Thymus (tissue), 11 donors: Measurements from ENCODE around the gene CDC73. TPM values are rescaled to one million over a fixed set of nuclear protein-coding genes. Genes with fewer than 3 reads are reported as not detected.
"Not testable (repeated sequence)": the region's sequence is repeated elsewhere in the genome, so short reads cannot be mapped to it uniquely, and the experiment has no call there.

Experiments
- DNase-seq, 9 donors: peaks; one replicate each; pipeline ENCODE4 v3.0.0-alpha.2; 2013; ENCODE audit warnings: low spot score in 9 of 9, low read depth in 6 of 9, missing footprints in 1 of 9
- H3K27ac ChIP-seq, 2 donors: one replicate each; pipeline ENCODE4 v1.5.1; 2013; ENCODE audit warnings: control low read depth in 1 of 2, low read depth in 1 of 2, low read length in 1 of 2, mild to moderate bottlenecking in 1 of 2, moderate library complexity in 1 of 2
- H3K27me3 ChIP-seq, 2 donors: one replicate each; pipeline ENCODE4 v1.5.1; 2013; ENCODE audit warnings: low read length in 1 of 2; ENCODE audit not compliant: control insufficient read depth in 2 of 2, insufficient read depth in 1 of 2
- H3K36me3 ChIP-seq, 2 donors: one replicate each; pipeline ENCODE4 v1.5.1; 2013; ENCODE audit warnings: low read length in 1 of 2, mild to moderate bottlenecking in 1 of 2, moderate library complexity in 1 of 2; ENCODE audit not compliant: control insufficient read depth in 2 of 2, insufficient read depth in 2 of 2
- H3K4me1 ChIP-seq, 2 donors: one replicate each; pipeline ENCODE4 v1.5.1; 2013; ENCODE audit warnings: low read length in 2 of 2; ENCODE audit not compliant: control insufficient read depth in 2 of 2, insufficient read depth in 2 of 2
- H3K4me3 ChIP-seq, 2 donors: one replicate each; pipeline ENCODE4 v1.5.1; 2013; ENCODE audit warnings: low read length in 2 of 2, control low read depth in 1 of 2, mild to moderate bottlenecking in 1 of 2
- H3K9me3 ChIP-seq, 2 donors: one replicate each; pipeline ENCODE4 v1.5.1; 2013; ENCODE audit warnings: low read length in 1 of 2, mild to moderate bottlenecking in 1 of 2; ENCODE audit not compliant: control insufficient read depth in 2 of 2, insufficient read depth in 1 of 2
- WGBS: extraction: QIAGEN DNeasy Blood & Tissue Kit; methylation state at CpG from one replicate; pipeline ENCODE4 v1.1.7; 2013; 5-methylcytosine and 5-hydroxymethylcytosine counted together
- polyA plus RNA-seq: library from polyadenylated mRNA; stranded (reverse); fragments of 200-250 nt; gene quantifications from one replicate; pipeline ENCODE4 v1.2.3, GENCODE V29; 2013
- total RNA-seq: library from RNA; stranded (reverse); fragments of 120-200 nt; gene quantifications from one replicate; pipeline ENCODE4 v1.2.4, GENCODE V29; 2013
- donor health status: healthy.

CDC73 gene
- total and polyA plus RNA-seq, 2 donors: 14.4 to 17.1 TPM

DNA sequence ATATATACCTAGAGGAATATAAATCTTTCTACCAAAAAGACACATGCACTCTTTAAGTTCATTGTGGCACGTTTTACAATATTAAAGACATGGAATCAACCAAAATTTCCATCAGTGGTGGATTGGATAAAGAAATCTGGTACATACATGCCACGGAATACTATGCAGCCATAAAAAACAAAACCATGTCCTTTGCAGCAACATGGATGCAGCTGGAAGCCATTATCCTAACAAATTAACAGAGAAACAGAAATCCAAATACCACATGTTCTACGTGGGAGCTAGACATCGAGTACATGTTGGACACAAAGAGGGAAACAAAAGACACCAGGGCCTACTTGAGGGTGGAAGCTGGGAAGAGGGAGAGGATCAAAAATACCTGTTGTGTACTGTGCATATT, 97.6 kb downstream of the CDC73 start:
- H3K36me3 ChIP-seq: peaks cover 18 to 28% of the 10 kb centered on the region in 2 donors
- 99% methylated on average over 4 of the region's 4 CpGs for WGBS
- H3K27ac ChIP-seq: no peak overlapping the region

GRCh38 chr1:193221651-193222050, 99.8 kb downstream of the CDC73 start:
- Histone ChIP-seq H3K4me3 (no peak overlapping the region), H3K9me3 (no peaks in the 10 kb centered on the region), H3K27me3 (no peaks in the 10 kb centered on the region), H3K27ac (no peak overlapping the region), H3K36me3 (peaks cover 13 to 18% of the 10 kb centered on the region in 2 donors), H3K4me1 (no peaks in the 10 kb centered on the region)
- DNase-seq: no peak

More for the DNA sequence above, 97.6 kb downstream of the CDC73 start:
- H3K4me3 ChIP-seq: no peak overlapping the region
- H3K4me1 ChIP-seq: no peaks in the 10 kb centered on the region
- no peaks in the 10 kb centered on the region for H3K27me3 ChIP-seq
- DNase-seq: no peak
- H3K9me3 ChIP-seq: no peaks in the 10 kb centered on the region

GRCh38 chr1:193222056-193222615, 100.3 kb downstream of the CDC73 start:
- Histone ChIP-seq H3K27ac (no peak overlapping the region), H3K4me3 (no peak overlapping the region), H3K36me3 (peaks cover 8 to 15% of the 10 kb centered on the region in 2 donors), H3K4me1 (no peaks in the 10 kb centered on the region), H3K27me3 (no peaks in the 10 kb centered on the region), H3K9me3 (no peaks in the 10 kb centered on the region)
- no peak for DNase-seq
- WGBS: 97% methylated on average over 8 of the region's 8 CpGs

DNA sequence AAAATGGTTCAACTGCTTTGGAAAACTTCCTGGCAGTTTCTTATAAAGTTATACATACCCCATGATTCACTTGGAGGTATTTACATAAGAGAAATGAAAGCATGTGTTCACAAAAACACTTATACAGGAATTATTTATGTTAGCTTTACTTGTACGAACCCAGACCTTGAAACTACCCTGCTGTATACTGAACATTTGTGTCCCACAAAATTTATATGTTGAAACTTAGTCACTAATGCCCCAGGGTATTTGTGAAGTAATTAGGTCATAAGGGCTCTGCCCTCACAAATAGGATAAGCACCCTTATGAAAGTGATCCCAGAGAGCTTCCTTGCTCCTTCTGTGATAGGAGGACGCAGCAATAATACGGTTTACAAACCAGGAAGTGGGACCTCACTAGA, 107.3 kb downstream of the CDC73 start:
- DNase-seq: no peak
- H3K9me3 ChIP-seq: no peaks in the 10 kb centered on the region
- H3K27me3 ChIP-seq: no peaks in the 10 kb centered on the region
- H3K4me1 ChIP-seq: no peaks in the 10 kb centered on the region
- H3K4me3 ChIP-seq: no peak overlapping the region
- WGBS: 98% methylated on average over 3 of the region's 3 CpGs
- H3K36me3 ChIP-seq: peaks cover 0 to 8% of the 10 kb centered on the region in 2 donors
- no peak overlapping the region for H3K27ac ChIP-seq

DNA sequence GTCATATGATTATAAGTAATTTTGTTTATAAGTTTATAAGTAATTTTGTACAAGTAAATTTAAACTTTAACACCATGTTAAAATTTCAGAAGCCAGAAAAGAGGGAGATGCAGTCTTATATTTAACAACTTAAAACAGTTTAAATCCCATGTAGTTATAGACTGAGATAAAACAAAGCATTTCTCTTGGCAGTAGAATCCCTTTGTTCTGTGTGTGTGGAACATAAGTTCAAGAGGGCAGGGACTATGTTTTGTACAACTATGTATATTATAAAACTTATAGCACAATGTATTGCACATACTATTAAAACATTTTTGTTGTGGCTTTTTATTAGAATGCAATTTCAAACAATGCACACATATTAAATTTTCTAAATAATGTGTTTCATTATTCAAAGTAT, 109.3 kb downstream of the CDC73 start:
- not testable (repeated sequence) for H3K27ac ChIP-seq, H3K4me3 ChIP-seq, H3K27me3 ChIP-seq, DNase-seq, H3K4me1 ChIP-seq, H3K9me3 ChIP-seq, H3K36me3 ChIP-seq

GRCh38 chr1:193234530-193234929, 112.7 kb downstream of the CDC73 start:
- WGBS: 97% methylated on average over 1 of the region's 1 CpG
- H3K9me3 ChIP-seq: no peaks in the 10 kb centered on the region
- no peak overlapping the region for H3K27ac ChIP-seq
- DNase-seq: no peak
- H3K4me3 ChIP-seq: no peak overlapping the region
- H3K4me1 ChIP-seq: no peaks in the 10 kb centered on the region
- H3K36me3 ChIP-seq: peaks cover 8 to 20% of the 10 kb centered on the region in 2 donors
- H3K27me3 ChIP-seq: no peaks in the 10 kb centered on the region

GRCh38 chr1:193237381-193237978, 115.6 kb downstream of the CDC73 start:
- 98% methylated on average over 15 of the region's 15 CpGs for WGBS
- peaks cover 10 to 20% of the 10 kb centered on the region in 2 donors for H3K36me3 ChIP-seq
- H3K4me1 ChIP-seq: no peaks in the 10 kb centered on the region
- no peak for DNase-seq
- H3K4me3 ChIP-seq: no peak overlapping the region
- no peak overlapping the region for H3K27ac ChIP-seq
- peaks cover 0 to 6% of the 10 kb centered on the region in 2 donors for H3K9me3 ChIP-seq
- H3K27me3 ChIP-seq: no peaks in the 10 kb centered on the region

DNA sequence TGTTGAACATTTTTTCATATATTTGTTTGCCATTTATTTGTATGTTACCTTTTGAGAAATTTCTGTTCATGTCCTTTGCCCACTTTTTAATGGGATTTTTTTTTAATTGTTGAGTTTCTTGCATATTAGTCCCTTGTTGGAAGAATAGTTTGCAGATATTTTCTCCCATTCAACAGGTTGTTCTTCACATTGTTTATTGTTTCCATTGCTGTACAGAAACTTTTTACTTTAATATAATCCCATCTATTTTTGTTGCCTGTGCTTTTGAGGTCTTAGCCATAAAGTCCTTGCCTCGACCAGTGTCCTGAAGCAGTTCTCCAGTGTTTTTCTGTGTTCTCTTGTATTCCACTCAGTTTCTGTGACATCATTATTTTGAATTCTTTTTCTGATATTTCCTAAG, 118.8 kb downstream of the CDC73 start:
- Histone ChIP-seq H3K4me3 (no peak overlapping the region), H3K9me3 (peaks cover 0 to 6% of the 10 kb centered on the region in 2 donors), H3K27me3 (no peaks in the 10 kb centered on the region), H3K4me1 (no peaks in the 10 kb centered on the region), H3K27ac (no peak overlapping the region), H3K36me3 (peaks cover 10 to 16% of the 10 kb centered on the region in 2 donors)
- WGBS: 98% methylated on average over 1 of the region's 1 CpG
- DNase-seq: no peak

DNA sequence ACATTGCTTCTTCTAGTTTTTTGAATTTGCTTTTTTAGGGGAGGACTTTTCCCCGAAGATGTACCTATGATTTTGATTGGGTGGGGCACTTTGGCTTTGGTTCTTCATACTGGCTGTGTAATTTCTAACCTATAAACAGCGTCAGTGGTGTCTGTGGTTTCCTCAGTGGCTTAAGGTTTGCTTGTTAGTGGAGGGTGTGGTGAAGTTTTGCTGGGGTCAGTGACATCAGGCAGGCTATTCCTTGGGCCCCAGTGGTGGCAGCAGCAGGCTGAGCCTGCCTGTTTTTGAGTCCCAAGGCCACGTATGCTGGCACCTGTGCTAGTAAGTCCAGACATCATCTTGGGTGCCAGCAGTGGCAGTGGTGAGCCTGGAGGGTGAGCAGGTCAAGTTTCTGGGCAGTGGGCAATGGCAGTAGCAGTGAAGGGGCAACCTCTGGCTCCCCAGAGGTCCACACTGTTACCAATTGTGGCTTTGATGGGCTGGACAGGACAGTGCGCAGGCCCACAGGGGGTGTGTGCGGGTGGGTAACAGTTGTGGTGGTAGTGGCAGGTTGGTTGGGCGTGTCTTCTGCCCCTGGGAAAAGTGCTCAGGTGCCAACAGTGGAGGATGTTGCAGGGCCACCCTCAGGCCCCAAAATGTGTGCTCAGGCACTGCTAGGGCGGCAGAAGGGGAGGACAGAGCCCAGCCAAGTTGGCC, 119.4 kb downstream of the CDC73 start:
- Histone ChIP-seq H3K4me3 (no peak overlapping the region), H3K9me3 (peaks cover 0 to 6% of the 10 kb centered on the region in 2 donors), H3K36me3 (peaks cover 10 to 16% of the 10 kb centered on the region in 2 donors), H3K27ac (no peak overlapping the region), H3K27me3 (no peaks in the 10 kb centered on the region), H3K4me1 (no peaks in the 10 kb centered on the region)
- 95% methylated on average over 7 of the region's 7 CpGs for WGBS
- DNase-seq: no peak
